ENCODE measurements around the gene PRKCA. TPM values are rescaled to one million over a fixed set of nuclear protein-coding genes. Genes with fewer than 3 reads are reported as not detected.

Gene PRKCA
- total and polyA plus RNA-seq, 2 experiments from 2014 or later: 6.4 to 35.4 TPM

- H3K27ac Mint-ChIP-seq: no peak overlapping the region
- Histone ChIP-seq H2AFZ (no peak overlapping the region), H3K27me3 (ENCODE audit: insufficient read depth) (no peaks in the 10 kb centered on the region), H3K4me1 (ENCODE audit: insufficient read depth) (peaks cover 7% of the 10 kb centered on the region), H3K36me3 (ENCODE audit: insufficient read depth) (no peaks in the 10 kb centered on the region), H3K27ac (ENCODE audit: low read depth) (no peak overlapping the region), H3K9me2 (ENCODE audit: insufficient read depth) (peaks cover 6% of the 10 kb centered on the region; the same call in 1 of the 2 replicates), H3K4me3 (no peak overlapping the region), H3K79me2 (replicated peaks; ENCODE audit: insufficient read depth) (peaks cover 2% of the 10 kb centered on the region; the same call in 1 of the 2 replicates), H4K20me1 (replicated peaks; ENCODE audit: insufficient read depth) (no peaks in the 10 kb centered on the region), H3K4me2 (no peak overlapping the region), H3F3A (replicated peaks; ENCODE audit: low read depth) (no peaks in the 10 kb centered on the region)
- H3K4me1 Mint-ChIP-seq: peaks cover 7% of the 10 kb centered on the region; the same call in 2 of the 3 replicates
- H3K9me3 Mint-ChIP-seq: no peaks in the 10 kb centered on the region; the same call in 2 of the 3 replicates
- TF ChIP-seq CREB1 (CRISPR knock-in tag; IDR thresholded peaks at IDR 0.05; ENCODE audit: low read depth) (no peak), EZH2phosphoT487 (IDR thresholded peaks at IDR 0.05; ENCODE audit: unreplicated experiment) (no peak), EZH2 (IDR thresholded peaks at IDR 0.05; ENCODE audit: low read depth, unreplicated experiment) (no peak), STAT1 (IDR thresholded peaks at IDR 0.05; ENCODE audit: unreplicated experiment) (no peak), ZNF114 (CRISPR knock-in tag; IDR thresholded peaks at IDR 0.05) (no peak), ETS1 (IDR thresholded peaks at IDR 0.05) (no peak), JUNB (IDR thresholded peaks at IDR 0.05; ENCODE audit: unreplicated experiment) (no peak), NANOG (IDR thresholded peaks at IDR 0.05; ENCODE audit: borderline replicate concordance) (no peak), CTCF (conservative IDR thresholded peaks at IDR 0.05; ENCODE audit: low read depth in 2 of 2) (no peak), ZNF462 (CRISPR knock-in tag; IDR thresholded peaks at IDR 0.05) (no peak), REST (IDR thresholded peaks at IDR 0.05; ENCODE audit: unreplicated experiment) (no peak), ZNF331 (CRISPR knock-in tag; IDR thresholded peaks at IDR 0.05; ENCODE audit: low read depth) (no peak), POLR2AphosphoS5 (IDR thresholded peaks at IDR 0.05; ENCODE audit: low read depth) (no peak)
- ATAC-seq (no peak), DNase-seq (ENCODE audit: low spot score) (no peak)
- H3K27me3 Mint-ChIP-seq (ENCODE audit: insufficient read depth, low read depth, poor library complexity): no peaks in the 10 kb centered on the region
- H3K4me3 Mint-ChIP-seq: no peak overlapping the region
- peaks cover 4% of the 10 kb centered on the region; the same call in 1 of the 3 replicates for H3K36me3 Mint-ChIP-seq (ENCODE audit: low read depth)
Measured at GRCh38 chr17:66398617-66399016, 96.2 kb downstream of the PRKCA start.
